ENCODE data around the gene COL15A1. TPM values are rescaled to one million over a fixed set of nuclear protein-coding genes. Genes with fewer than 3 reads are reported as not detected.

COL15A1 gene
- total RNA-seq, 1 donor from 2014 or later = 2.8 TPM

DNA sequence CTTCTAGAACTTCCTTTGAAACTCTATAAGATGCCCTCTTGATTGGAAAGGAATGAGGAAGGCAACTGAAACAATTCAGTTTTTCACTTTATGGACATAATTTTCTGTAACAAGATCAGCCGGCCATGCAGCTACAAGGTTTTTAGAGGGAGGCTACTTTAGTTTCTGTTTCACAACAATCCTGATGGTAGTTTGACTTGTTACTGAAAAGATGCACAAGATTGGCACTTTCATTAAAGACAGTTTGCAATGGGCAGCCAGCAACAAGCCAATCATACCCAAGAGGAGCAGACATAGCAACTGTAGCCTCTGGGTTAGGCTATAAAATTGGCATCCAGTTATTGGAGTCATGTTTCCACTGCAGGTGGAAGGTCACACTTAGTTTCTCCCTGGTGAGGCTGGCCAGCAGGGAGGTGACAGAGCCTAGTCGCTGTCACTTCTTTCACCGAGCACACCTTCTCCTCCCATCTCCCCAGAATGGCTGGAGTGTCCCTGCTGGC, 87.0 kb downstream of the COL15A1 start:
- DNase-seq (ENCODE audit: low read depth in 2 of 2) = no peak

DNA sequence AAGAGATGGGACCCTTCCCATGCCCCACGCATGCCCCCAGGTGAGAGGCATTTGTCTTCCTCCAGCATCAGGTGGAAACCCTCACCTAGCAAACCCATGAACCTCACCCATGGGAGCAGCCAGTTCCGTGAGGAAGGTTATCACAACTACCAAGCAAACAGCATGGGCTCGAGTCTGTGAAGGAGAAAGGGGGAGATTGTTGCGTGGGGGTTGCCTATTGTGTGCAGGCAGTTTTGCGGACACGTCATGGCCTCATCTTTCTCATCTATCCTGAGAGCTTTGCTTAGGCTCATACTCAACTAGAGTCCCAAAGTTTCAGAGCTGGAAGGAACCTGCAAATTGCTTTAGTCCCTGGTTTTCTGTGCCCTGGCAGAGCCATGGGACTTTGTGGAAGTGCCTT, 87.6 kb downstream of the COL15A1 start:
- no peak for DNase-seq (ENCODE audit: low read depth in 2 of 2)

DNA sequence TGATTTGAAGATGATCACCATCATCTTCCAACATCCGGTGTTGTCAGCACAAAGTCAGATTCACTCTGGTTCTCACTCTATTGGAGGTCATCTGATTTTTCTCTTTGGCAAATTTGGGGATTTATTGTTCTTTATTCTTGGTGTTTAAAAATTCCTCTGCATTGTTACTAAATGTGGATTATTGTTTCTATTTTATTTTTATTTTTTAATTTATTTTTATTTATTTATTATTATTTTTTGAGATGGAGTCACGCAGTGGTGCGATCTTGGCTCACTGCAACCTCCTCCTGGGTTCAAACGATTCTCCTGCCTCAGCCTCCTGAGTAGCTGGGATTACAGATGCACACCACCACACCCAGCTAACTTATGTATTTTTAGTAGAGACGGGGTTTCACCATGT, 88.3 kb downstream of the COL15A1 start:
- no peak for DNase-seq (ENCODE audit: low read depth in 2 of 2)

DNA sequence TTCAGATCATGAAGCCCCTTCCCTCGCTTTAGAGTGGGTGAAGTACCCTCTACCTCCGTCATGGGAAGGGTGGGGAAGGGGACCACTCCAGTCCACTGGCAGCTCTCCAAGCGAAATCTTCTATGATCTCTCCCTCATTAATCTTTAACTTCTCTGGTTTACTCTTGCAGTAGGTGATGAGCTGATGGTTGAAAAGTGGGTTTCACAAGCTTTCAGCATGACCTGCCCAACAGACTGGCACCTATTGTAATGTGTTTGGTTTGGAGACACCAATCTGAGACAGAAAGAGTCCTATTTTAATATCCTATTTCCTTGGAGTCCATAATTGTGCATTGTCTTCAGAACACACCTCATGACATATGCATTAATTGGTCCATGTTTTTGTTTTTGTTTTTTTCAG, 90.4 kb downstream of the COL15A1 start:
- DNase-seq (ENCODE audit: low read depth in 2 of 2) = no peak

DNA sequence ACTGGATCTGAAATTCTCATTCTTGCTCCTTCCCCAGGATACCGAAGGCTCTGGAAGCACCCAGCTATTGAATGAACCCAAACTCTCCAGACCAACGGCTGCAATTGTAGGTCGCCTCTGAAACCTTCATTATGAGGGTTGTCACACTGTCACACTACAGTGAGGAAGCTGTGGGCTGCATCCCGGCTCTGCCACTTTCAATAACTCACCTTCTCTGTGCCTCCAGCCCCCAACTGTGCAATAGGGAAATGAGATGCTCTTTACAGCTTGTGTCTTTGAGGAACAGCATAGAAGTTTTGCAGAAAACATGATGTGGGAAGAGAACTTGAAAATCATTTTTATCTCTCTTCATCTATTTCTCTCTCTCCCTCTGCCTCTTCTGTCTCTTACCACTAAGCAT, 91.6 kb downstream of the COL15A1 start:
- no peak for DNase-seq (ENCODE audit: low read depth in 2 of 2)

DNA sequence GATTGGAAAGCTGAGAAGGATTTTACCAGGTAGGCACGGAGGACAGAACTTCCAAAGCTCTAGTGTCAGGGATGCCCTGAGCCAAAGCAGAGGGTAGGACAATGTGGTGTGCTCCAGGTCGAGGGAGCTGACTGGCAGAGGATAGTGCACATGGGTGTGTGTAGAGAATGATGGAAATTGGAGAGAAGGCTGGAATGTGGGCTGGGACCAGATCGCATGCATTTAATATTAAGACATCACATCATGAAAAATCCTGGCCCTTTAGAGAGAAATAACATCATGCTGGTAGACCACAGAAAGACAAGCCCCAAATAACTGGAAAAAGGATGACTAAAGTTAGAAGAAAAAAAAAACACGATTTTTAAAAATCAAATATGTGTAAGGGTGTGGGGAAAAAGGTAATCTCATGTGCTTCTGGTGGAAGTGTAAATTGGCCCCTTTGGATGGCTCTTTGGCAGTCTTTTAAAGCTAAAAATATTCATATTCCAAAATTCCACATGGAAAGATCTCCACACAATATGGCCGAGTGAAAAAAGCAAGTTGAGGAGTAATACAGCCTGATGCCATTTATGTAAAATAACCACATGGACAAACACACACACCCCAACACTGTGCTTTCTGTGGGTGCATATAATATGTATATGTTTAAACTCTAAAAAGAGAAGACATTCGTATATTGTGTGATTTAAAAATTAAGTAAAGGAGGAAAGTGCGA, 94.2 kb downstream of the COL15A1 start:
- no peak for DNase-seq (ENCODE audit: low read depth in 2 of 2)

DNA sequence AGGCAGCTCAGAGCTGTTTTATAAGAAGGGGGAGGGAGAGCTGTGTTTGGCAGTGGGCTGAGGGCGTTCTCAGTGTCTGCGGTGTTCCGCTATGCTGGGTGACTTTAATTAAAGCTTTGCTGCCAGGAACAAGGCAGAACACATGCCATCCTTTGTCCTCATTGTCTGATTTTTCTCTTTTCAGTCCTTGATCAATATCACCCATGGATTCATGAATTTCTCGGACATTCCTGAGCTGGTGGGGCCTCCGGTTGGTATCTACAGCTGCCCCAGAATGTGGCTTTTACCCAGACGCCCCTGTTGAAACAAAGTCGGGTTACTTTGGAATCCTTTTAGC, 94.7 kb downstream of the COL15A1 start:
- DNase-seq (ENCODE audit: low read depth in 2 of 2) = no peak

DNA sequence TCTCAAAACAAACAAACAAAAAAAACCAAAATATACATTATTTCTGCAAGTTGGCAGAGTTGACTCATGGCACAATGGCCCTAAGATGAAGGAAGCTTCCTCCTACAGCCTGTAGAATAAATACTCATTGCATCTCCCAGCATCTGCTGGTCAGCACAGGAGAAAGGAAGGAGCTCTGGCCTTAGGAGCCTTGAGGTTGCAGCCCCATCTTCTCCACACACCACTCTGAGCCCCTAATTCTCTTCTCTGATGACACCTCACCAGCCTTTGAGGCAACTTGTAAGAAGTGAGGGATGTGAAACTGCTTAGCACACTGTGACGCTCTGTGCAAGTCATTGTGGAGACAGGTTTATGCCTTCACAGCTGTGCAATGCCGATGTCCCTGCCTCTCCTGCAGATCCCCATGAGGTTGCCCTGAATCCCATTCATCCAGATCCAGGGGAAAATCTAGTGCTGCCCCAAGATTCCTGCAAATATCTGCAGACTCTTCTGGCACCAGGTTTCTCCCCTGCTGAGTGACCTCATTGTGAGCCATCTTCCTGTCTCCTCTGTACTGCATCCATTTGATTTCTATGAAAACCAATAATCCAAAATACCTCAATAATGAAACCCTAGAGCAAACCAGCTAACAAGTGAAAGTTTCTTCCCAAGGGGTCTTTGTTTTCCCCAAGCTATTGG, 95.9 kb downstream of the COL15A1 start:
- no peak for DNase-seq (ENCODE audit: low read depth in 2 of 2)

DNA sequence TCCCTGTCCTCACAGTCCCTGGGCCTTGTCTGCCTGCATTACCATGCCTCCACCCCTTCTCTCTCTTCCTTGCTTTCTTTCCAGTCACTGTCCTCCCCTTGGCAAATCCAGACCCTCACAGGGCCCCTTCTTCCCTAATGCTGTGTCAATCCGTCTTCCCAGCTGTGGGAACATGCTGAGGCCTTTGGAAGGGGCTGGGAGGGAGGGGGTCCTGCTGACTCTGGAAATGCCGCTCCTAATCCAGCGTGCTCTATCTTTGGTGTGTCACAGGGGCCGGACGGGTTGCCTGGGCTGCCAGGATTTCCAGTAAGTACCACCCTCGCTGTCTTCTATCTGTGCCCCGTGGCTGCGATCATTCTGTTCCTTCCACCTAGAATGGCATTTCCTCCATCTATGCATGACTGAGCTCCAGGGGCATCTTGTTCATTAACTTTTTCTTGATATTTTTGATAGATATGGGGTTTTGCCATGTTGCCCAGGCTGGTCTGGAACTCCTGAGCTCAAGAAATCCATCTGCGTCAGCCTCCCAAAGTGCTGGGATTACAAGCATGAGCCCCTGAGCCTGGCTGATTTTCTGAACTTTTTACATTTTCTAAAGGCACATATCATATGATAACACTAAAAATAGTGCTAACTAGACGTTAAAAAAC, 96.7 kb downstream of the COL15A1 start:
- DNase-seq (ENCODE audit: low read depth in 2 of 2) = no peak

DNA sequence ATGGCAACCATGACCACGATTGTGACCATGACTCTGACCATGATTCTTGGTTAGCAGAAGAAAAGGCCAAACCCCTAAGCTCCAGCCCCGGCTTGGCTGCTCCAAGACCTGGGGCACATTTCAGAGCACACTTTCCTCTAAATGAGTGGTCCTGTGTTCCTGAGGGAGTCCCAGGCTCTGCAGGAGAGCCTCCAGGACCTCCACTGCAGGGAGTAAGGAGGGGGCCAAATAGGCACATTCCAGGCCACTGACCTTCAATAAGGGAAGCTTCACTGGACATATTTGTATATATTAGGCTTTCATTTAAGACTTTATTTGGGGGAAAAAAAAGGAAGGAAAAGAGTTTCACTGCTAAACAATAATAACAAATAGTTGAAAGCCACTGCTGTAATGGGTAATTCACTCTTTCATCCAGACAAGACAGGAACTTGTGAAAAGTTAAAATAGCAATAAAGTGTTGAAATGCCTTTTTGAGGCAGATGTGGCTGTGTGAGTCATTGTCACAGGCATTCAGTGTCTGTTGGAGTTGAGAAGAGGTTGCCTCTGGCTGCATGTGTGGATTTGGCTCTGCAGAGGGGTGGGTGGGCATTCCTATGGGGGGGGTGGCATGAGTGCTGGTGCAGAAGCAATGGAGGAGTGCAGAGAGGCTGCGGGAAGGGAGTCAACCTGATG, 97.3 kb downstream of the COL15A1 start:
- peak; percentile 5 to 51 for DNase-seq (ENCODE audit: low read depth in 2 of 2)

DNA sequence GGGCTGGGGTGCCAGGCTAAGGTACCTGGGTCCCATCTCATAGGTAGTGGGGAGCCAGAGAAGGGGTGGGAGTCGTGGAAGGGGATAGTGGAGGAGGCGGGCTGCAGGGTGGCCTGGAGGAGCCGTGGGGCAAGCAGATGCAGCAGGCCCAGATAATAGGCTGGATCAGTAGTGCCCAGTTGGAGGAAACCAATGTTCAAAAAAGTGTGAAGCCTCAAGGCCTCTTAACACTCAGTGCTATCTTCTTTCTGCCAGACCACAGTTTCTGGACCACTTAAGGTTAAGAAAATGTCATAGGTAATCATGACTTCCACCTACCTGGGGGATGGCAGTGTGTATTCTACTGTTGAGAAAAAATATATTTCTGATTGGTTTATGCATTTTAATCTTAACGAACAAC, 97.9 kb downstream of the COL15A1 start:
- no peak for DNase-seq (ENCODE audit: low read depth in 2 of 2)

DNA sequence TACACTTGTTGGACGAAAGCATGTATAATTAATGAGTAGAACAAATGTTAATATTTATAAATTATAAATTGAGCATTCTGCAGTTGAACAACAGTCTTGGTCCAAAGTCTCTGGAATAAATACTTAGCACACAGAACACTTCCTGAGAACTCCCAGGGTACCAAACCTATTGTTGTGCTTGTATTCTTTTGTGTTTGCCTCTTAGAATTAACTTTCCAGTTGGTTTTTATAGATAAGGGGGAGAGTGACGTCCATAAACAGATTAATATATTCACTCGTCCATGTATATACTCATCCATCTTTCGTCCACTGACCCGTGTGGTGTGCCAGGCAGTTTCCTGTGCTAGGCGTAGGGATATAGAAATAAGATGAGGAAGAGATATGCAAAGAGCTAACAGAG, 98.9 kb downstream of the COL15A1 start:
- DNase-seq (ENCODE audit: low read depth in 2 of 2) = peak in 1 of 2 donors; percentile 54

DNA sequence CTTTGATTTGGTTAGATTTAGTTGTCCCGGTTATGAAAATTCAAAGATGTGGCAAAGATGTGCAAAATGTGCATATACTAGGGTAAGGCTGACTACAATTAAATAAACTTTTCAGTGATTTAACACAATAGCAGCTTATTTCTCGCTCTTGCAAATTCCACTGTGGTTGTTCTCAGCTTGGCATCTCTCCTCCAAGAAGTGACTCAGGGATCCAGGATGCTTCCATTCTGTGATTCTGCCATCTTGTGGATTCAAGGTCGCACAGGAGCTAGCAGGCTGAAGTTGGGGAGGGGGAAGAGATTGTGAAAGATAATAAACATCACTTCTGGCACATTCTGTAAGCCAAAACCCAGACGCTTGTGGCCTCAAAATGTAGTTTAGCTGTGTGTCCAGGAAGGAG, 101.1 kb downstream of the COL15A1 start:
- DNase-seq (ENCODE audit: low read depth in 2 of 2) = no peak

DNA sequence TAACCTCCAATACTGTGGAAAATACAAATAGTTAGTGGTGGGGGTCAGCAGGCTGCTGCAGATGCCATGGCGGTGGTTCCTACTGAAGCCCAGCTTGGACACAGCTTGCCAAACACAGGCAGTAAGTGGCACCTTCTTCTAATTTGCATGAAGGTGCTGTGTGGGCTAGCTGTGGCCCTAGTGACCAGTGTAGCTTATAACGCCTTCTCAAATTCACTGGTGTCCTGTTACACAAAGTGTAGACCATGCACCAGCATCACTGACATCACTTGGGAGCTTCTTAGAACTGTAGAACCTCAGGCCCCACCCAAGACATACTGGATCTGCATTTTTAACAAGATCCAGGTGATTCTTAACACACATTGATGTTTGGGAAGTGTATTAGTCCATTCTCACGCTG, 102.4 kb downstream of the COL15A1 start:
- DNase-seq (ENCODE audit: low read depth in 2 of 2) = no peak

DNA sequence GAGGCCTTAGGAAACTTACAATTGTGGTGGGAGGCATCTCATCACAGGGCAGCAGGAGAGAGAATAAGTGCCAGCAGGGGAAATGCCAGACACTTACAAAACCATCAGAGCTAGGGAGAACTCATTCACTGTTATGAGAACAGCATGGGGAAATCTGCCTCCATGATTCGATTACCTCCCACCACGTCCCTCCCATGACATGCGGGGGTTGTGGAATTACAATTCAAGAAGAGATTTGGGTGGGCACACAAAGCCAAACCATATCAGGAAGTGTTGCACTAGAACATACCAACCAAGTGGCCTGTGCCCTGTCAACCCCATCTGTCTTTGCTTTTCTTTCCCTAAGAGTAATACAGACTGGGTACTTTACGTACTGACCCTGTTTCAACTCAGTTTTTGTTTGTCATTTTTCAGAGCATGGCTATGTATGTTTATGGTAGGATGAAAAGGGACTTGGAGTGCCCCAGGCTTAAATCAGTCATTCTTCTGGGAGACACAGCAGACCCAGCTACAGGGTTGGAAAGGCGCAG, 102.9 kb downstream of the COL15A1 start:
- no peak for DNase-seq (ENCODE audit: low read depth in 2 of 2)

DNA sequence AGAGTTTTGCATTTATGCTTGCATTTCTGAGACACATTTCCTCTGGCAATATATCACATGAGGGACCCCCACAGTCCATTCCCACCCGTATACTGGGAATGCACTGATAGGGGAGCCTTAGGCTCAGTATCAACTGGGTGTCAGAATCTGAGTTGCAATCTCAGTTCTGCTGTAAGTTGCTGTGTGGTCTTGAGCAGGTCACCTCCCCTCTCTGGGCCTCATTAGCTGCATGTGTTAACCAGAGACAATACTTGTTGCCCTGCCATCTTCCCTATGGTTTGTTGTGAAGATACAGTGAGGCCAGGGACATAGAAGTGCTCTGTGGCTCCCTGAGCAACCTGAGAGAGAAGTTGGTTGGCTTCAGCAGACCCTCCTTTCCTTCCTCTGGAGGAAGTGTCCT, 105.5 kb downstream of the COL15A1 start:
- no peak for DNase-seq (ENCODE audit: low read depth in 2 of 2)

DNA sequence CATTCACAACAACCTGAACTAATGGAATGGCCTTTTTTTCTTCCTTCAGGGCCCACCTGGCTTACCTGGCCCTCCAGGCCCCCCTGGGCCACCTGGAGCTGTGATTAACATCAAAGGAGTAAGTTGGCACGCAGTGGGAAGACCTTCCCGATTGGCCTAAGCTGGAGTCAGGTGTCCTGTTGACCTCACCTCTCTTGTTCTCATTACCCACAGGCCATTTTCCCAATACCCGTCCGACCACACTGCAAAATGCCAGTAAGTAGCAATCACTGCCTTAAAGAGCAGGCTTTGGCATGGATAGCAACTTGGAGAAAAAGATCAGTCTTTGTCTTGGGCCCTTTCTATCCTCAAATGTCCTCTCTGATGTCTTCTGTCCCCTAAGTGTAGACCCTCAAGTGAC, 105.9 kb downstream of the COL15A1 start:
- DNase-seq (ENCODE audit: low read depth in 2 of 2) = no peak

DNA sequence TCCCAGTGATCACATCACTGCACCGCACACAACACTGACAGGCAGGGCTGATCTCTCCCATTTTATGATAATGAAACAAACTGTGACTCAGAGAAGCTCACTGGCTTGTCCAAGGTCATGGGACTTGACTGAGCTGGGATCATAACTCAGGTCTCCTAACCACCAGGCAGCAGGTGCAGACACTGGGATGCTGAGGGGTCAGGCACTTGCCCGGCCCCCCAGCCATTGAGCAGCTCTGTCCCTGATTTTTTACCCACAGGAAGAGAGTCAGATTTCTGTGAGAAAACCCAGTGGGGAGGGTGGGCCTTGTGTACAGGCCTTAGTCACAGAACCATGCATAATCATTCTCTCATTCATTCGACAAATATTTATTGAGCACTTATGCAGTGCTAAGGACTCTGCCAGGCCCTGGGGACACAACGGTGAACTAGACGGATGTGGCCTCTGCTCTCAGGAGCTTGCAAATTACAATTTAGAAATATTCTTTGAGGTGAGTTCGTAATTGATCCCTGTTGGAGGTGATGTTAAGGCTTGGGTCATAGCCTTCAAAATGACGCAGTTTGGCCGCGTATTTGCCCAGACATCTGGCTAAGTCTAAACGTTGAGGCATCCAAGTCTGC, 106.7 kb downstream of the COL15A1 start:
- DNase-seq (ENCODE audit: low read depth in 2 of 2) = no peak

DNA sequence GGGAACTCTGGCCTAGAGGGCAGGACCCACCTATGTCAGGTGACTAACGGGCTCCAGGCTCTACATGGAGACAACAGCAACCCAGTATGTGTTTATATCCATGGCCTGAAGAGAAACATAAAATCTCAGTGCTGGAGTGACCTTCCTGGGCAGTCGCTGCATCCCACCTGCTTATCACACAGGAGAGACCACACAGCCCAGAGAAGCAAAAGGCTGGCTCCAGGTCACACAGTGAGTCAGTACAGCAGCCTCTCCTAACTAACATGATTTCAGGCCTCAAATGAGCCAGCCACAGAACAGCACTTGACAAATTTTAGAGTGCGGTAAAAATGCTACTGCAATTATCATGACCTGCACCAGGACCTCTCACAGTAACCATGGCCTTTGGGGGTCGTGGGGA, 107.2 kb downstream of the COL15A1 start:
- no peak for DNase-seq (ENCODE audit: low read depth in 2 of 2)

DNA sequence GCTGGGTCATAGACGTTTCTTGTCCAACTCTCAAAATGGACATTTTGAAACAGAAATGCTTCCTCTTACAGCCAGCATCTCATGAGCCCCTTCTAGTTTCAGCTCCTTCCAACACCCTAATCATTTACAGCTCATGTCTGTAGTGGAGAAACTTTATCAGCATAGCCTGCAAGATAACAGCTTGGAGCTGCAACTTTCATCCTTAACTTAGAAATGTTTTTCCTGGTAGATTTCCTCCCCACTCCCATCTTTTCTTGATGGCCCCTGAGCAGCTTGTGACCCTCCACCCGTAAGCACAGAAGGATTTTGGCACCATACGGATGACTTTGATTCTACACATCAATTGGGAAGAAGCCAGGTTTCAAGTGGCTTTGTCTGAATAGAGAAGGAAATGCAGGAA, 107.7 kb downstream of the COL15A1 start:
- DNase-seq (ENCODE audit: low read depth in 2 of 2) = no peak

DNA sequence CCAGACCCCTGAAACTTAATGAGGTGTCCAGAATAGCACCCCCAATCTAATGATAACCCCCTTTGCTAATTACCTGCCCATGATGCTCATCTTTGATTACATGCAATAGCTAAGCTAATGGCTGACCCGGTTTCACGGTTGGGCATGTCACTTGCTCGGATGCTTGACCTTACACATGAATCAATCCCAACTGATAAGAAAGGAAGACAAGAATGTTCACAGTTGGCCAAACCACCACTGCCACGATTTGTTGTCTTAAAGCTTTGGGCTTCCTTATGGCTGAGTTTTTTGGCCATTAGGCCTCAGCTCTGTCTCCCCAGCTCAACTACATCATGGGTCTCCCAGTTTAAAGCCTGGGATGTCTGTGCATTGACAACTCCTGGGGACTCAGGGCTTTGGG, 108.1 kb downstream of the COL15A1 start:
- no peak for DNase-seq (ENCODE audit: low read depth in 2 of 2)

Measured in dermis microvascular lymphatic vessel endothelial cell (primary cell).